Measurements from ENCODE around the gene TMOD1.

DNA sequence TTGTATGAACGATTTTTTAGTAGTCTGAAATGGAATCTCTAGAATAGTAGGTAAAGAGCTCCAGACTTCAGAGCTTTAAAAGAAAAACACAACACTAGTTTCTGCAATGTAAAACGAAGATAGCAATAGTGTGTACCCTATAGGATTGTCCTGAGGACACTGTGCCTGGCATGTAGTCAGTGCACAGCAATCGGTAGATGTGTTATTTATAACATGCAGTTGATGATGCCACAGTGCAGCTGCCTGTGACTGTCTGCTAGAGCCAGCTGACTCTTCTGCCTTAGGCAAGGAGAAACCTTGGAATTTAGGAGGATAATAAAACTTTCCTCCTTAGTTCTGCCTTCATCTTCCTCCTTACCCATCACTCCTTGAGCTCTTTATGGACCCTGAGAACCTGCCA lies 27.7 kb upstream of the TMOD1 start:
- no peak for TF ChIP-seq ELF1 (IDR thresholded peaks at IDR 0.05)
- TF ChIP-seq EP300 (IDR thresholded peaks at IDR 0.05; ENCODE audit: borderline replicate concordance in 1 of 2, low read depth in 1 of 2, low read length in 1 of 2) = no peak
- TF ChIP-seq TEAD4 (IDR thresholded peaks at IDR 0.05; ENCODE audit: borderline replicate concordance, insufficient read depth) = no peak
- TF ChIP-seq, protein P1, sequence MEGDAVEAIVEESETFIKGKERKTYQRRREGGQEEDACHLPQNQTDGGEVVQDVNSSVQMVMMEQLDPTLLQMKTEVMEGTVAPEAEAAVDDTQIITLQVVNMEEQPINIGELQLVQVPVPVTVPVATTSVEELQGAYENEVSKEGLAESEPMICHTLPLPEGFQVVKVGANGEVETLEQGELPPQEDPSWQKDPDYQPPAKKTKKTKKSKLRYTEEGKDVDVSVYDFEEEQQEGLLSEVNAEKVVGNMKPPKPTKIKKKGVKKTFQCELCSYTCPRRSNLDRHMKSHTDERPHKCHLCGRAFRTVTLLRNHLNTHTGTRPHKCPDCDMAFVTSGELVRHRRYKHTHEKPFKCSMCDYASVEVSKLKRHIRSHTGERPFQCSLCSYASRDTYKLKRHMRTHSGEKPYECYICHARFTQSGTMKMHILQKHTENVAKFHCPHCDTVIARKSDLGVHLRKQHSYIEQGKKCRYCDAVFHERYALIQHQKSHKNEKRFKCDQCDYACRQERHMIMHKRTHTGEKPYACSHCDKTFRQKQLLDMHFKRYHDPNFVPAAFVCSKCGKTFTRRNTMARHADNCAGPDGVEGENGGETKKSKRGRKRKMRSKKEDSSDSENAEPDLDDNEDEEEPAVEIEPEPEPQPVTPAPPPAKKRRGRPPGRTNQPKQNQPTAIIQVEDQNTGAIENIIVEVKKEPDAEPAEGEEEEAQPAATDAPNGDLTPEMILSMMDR (IDR thresholded peaks at IDR 0.05) = no peak
- TF ChIP-seq GATA2 (CRISPR knock-in tag; IDR thresholded peaks at IDR 0.05) = no peak
- TF ChIP-seq RAD21 (IDR thresholded peaks at IDR 0.05; ENCODE audit: low read length) = no peak
- TF ChIP-seq, protein P2, sequence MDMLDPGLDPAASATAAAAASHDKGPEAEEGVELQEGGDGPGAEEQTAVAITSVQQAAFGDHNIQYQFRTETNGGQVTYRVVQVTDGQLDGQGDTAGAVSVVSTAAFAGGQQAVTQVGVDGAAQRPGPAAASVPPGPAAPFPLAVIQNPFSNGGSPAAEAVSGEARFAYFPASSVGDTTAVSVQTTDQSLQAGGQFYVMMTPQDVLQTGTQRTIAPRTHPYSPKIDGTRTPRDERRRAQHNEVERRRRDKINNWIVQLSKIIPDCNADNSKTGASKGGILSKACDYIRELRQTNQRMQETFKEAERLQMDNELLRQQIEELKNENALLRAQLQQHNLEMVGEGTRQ (IDR thresholded peaks at IDR 0.05; ENCODE audit: borderline replicate concordance, low read depth, low read length) = no peak
- TF ChIP-seq SIN3A (IDR thresholded peaks at IDR 0.05; ENCODE audit: borderline replicate concordance, low read depth, low read length) = no peak
- TF ChIP-seq TAF1 (IDR thresholded peaks at IDR 0.05; ENCODE audit: borderline replicate concordance, low read depth, low read length) = no peak
- no peak for TF ChIP-seq POLR2AphosphoS5 (IDR thresholded peaks at IDR 0.05; ENCODE audit: low read depth, low read length)
- TF ChIP-seq FOXM1 (IDR thresholded peaks at IDR 0.05; ENCODE audit: low read depth) = no peak
- no peak for TF ChIP-seq MXI1 (IDR thresholded peaks at IDR 0.05; ENCODE audit: low read depth, low read length)
- TF ChIP-seq, protein P3, sequence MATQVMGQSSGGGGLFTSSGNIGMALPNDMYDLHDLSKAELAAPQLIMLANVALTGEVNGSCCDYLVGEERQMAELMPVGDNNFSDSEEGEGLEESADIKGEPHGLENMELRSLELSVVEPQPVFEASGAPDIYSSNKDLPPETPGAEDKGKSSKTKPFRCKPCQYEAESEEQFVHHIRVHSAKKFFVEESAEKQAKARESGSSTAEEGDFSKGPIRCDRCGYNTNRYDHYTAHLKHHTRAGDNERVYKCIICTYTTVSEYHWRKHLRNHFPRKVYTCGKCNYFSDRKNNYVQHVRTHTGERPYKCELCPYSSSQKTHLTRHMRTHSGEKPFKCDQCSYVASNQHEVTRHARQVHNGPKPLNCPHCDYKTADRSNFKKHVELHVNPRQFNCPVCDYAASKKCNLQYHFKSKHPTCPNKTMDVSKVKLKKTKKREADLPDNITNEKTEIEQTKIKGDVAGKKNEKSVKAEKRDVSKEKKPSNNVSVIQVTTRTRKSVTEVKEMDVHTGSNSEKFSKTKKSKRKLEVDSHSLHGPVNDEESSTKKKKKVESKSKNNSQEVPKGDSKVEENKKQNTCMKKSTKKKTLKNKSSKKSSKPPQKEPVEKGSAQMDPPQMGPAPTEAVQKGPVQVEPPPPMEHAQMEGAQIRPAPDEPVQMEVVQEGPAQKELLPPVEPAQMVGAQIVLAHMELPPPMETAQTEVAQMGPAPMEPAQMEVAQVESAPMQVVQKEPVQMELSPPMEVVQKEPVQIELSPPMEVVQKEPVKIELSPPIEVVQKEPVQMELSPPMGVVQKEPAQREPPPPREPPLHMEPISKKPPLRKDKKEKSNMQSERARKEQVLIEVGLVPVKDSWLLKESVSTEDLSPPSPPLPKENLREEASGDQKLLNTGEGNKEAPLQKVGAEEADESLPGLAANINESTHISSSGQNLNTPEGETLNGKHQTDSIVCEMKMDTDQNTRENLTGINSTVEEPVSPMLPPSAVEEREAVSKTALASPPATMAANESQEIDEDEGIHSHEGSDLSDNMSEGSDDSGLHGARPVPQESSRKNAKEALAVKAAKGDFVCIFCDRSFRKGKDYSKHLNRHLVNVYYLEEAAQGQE (IDR thresholded peaks at IDR 0.05; ENCODE audit: low read depth, low read length) = no peak
